K562 (cell line): ENCODE data around the gene ZNF493. TPM values are rescaled to one million over a fixed set of nuclear protein-coding genes. Genes with fewer than 3 reads are reported as not detected.

Source experiments
- ATAC-seq: fragments of 200-7000 bp; cut with Tn5 transposase; 3 replicates; pipeline ENCODE4 v1.9.1; 2020; ENCODE audit warnings: moderate library complexity
- BruUV-seq: library from RNA; stranded (reverse); fragments of 400-500 nt; replicated peaks from 2 replicates; lab custom pipeline; 2021; lab: Mats Ljungman, UMichigan
- CTCF ChIA-PET: fragments of 300-600 bp; formaldehyde crosslinking; extraction: SDS; loops from one replicate; lab custom pipeline; 2021; ENCODE audit warnings: low intra/inter-chr PET ratio; lab: Yijun Ruan, JAX
- POLR2A ChIA-PET: fragments of 300-600, 350-650 bp; sonication (Branson Sonifier 250); formaldehyde crosslinking; extraction: SDS; loops from one replicate; lab custom pipeline; 2021; ENCODE audit warnings: antibody characterized with exemption, inconsistent platforms; lab: Yijun Ruan, JAX
- DNase-seq, 4 experiments: peaks; one replicate each; pipeline versions ENCODE4 v3.0.0 to v3.0.0-alpha.2; 2011 to 2018; ENCODE audit warnings: low spot score in 3 of 4, mixed read lengths in 3 of 4; ENCODE audit errors: extremely low read depth in 1 of 4
- FAIRE-seq: peaks from 2 replicates; lab custom pipeline; 2011; peaks lifted over from hg19 to GRCh38; lab: Jason Lieb, UNC
- H2AFZ ChIP-seq: 2 replicates; pipeline ENCODE4 v1.6.0; 2011; ENCODE audit warnings: low read depth, low read length, control low read depth, inconsistent platforms
- H3K27ac ChIP-seq: fragments of 200-600 bp; 3 replicates; pipeline ENCODE4 v1.8.0; 2011; ENCODE audit warnings: low read depth, mild to moderate bottlenecking, control low read depth, inconsistent platforms, low read length, moderate library complexity, mixed read lengths; ENCODE audit errors: extremely low read depth
- H3K27me3 ChIP-seq, 2 experiments: fragments of 300-600 bp in 1 of 2; 2 replicates in 1 of 2; 3 replicates in 1 of 2; pipeline versions ENCODE4 v1.6.0 to v1.8.0; 2011; ENCODE audit warnings: inconsistent platforms in 2 of 2, low read length in 2 of 2, mild to moderate bottlenecking in 1 of 2, mixed read lengths in 1 of 2, moderate library complexity in 1 of 2; ENCODE audit not compliant: control insufficient read depth in 2 of 2, insufficient read depth in 2 of 2
- H3K36me3 ChIP-seq: fragments of 300-600 bp; 3 replicates; pipeline ENCODE4 v1.8.0; 2011; ENCODE audit warnings: mild to moderate bottlenecking, low read length, inconsistent platforms; ENCODE audit not compliant: control insufficient read depth, insufficient read depth
- H3K4me1 ChIP-seq, 2 experiments: fragments of 200-600 bp in 1 of 2; replicated peaks in 1 of 2; 2 replicates in 1 of 2; 3 replicates in 1 of 2; pipeline versions ENCODE4 v1.5.1 to v1.8.0; 2011; ENCODE audit warnings: inconsistent platforms in 2 of 2, low read length in 2 of 2, mild to moderate bottlenecking in 1 of 2, mixed read lengths in 1 of 2, moderate library complexity in 1 of 2; ENCODE audit not compliant: control insufficient read depth in 2 of 2, insufficient read depth in 2 of 2
- H3K4me2 ChIP-seq: 2 replicates; pipeline ENCODE4 v1.6.1; 2011; ENCODE audit warnings: low read length, control low read depth, inconsistent platforms, mixed read lengths; ENCODE audit not compliant: insufficient read depth
- H3K4me3 ChIP-seq: fragments of 200-600 bp; sonication (generic), shearing (Covaris generic); 2 replicates; pipeline ENCODE4 v1.5.1; 2016; ENCODE audit warnings: control low read depth, inconsistent platforms
- H3K79me2 ChIP-seq: fragments of 200-600 bp; 3 replicates; pipeline ENCODE4 v1.8.0; 2011; ENCODE audit warnings: low read length, inconsistent platforms; ENCODE audit not compliant: control insufficient read depth, insufficient read depth
- H3K9ac ChIP-seq, 2 experiments: 2 replicates each; pipeline versions ENCODE4 v1.6.0 to v1.6.1; 2011; ENCODE audit warnings: low read depth in 2 of 2, low read length in 2 of 2, control low read depth in 1 of 2, inconsistent platforms in 1 of 2, mild to moderate bottlenecking in 1 of 2, mixed read lengths in 1 of 2; ENCODE audit not compliant: insufficient read depth in 1 of 2
- H3K9me1 ChIP-seq: one replicate; pipeline ENCODE4 v1.6.0; 2011; ENCODE audit warnings: inconsistent platforms, mild to moderate bottlenecking, low read length, moderate library complexity; ENCODE audit not compliant: control insufficient read depth, insufficient read depth
- H3K9me3 ChIP-seq: replicated peaks from 2 replicates; pipeline ENCODE4 v1.5.1; 2011; ENCODE audit warnings: low read depth, low read length, inconsistent platforms; ENCODE audit not compliant: control insufficient read depth, insufficient read depth
- H4K20me1 ChIP-seq: replicated peaks from 2 replicates; pipeline ENCODE4 v1.6.1; 2011; ENCODE audit warnings: low read length, inconsistent platforms, mixed read lengths; ENCODE audit not compliant: control insufficient read depth, insufficient read depth
- HLTF ChIP-seq: fragments of 450-650 bp; IDR thresholded peaks from 2 replicates; pipeline ENCODE4 v1.6.1; 2016
- MAFF ChIP-seq: IDR thresholded peaks from 2 replicates; pipeline ENCODE4 v1.6.1; 2012; ENCODE audit warnings: low read length, improper control_type of control experiment
- MAFK ChIP-seq: IDR thresholded peaks from 2 replicates; pipeline ENCODE4 v1.6.1; 2011; ENCODE audit warnings: low read length, improper control_type of control experiment
- MEIS2 ChIP-seq: fragments of 450-650 bp; IDR thresholded peaks from 2 replicates; pipeline ENCODE4 v1.6.1; 2014; ENCODE audit warnings: mild to moderate bottlenecking; ENCODE audit not compliant: partially characterized antibody
- NFE2 ChIP-seq: IDR thresholded peaks from 2 replicates; pipeline ENCODE4 v1.6.1; 2014; ENCODE audit warnings: antibody characterized with exemption, low read depth
- PBX2 ChIP-seq, 2 experiments: IDR thresholded peaks in 1 of 2; conservative IDR thresholded peaks in 1 of 2; 2 replicates each; pipeline ENCODE4 v1.6.1; 2016; ENCODE audit warnings: low read depth in 2 of 2, mild to moderate bottlenecking in 1 of 2, missing compliant biosample characterization in 1 of 2, missing genetic modification characterization in 1 of 2, moderate library complexity in 1 of 2
- RHOXF2B ChIP-seq: fragments of 250-450 bp; sonication (Bioruptor Pico); conservative IDR thresholded peaks from 2 replicates; pipeline ENCODE4 v1.5.1; 2021
- STAG1 ChIP-seq: sonication (generic); formaldehyde crosslinking; IDR thresholded peaks from 2 replicates; pipeline ENCODE4 v1.5.0; 2020; ENCODE audit warnings: missing genetic modification reagents, borderline replicate concordance
- VEZF1 ChIP-seq: fragments of 200-800 bp; sonication (Bioruptor generic); IDR thresholded peaks from 2 replicates; pipeline ENCODE4 v1.6.1; 2017; ENCODE audit warnings: missing genetic modification characterization, missing compliant biosample characterization
- XRCC3 ChIP-seq: fragments of 450-650 bp; IDR thresholded peaks from 2 replicates; pipeline ENCODE4 v1.6.1; 2017; ENCODE audit warnings: mild to moderate bottlenecking, moderate library complexity
- ZNF316 ChIP-seq: fragments of 450-650 bp; IDR thresholded peaks from 2 replicates; pipeline ENCODE4 v1.6.1; 2016
- ZNF324 ChIP-seq: fragments of 250-450 bp; sonication (Bioruptor Pico); IDR thresholded peaks from 2 replicates; pipeline ENCODE4 v1.4.0; 2020; ENCODE audit warnings: mild to moderate bottlenecking
- WGBS: fragments of 100-300 bp; shearing (Covaris generic); methylation state at CpG from one replicate; pipeline ENCODE4 v1.1.6; 2016; ENCODE audit warnings: low coverage, mixed read lengths; ENCODE audit not compliant: insufficient coverage; ENCODE audit errors: missing lambda C conversion rate; 5-methylcytosine and 5-hydroxymethylcytosine counted together
- in situ Hi-C: fragments of 300-500 bp; cut with MboI; formaldehyde crosslinking; loops from 4 replicates; pipeline ENCODE4 v1.15.0; 2018; ENCODE audit warnings: inconsistent platforms, mixed read lengths
- intact Hi-C: fragments of 100-400 bp; cut with micrococcal nuclease; formaldehyde crosslinking; loops from 2 replicates; pipeline ENCODE4 v1.14.2; 2022
- polyA plus RNA-seq, 8 experiments: library from polyadenylated mRNA; depleted of rRNA in 4 of 8; stranded (reverse) in 5 of 8; unstranded in 3 of 8; fragments of >200 nt; fragmentation: Nextera tagmentation in 2 of 8; fragmentation: Illumina TruSeq in 1 of 8; extraction: Ambion mirVana in 2 of 8; extraction: Trizol in 1 of 8; gene quantifications; 2 replicates each; pipeline versions ENCODE4 v1.2.1 to v1.2.3, GENCODE V29; 2011 to 2014; ENCODE audit warnings: inconsistent platforms in 1 of 8, missing spikeins in 1 of 8
- total RNA-seq, 7 experiments: library from RNA; depleted of rRNA in 6 of 7; stranded (reverse); fragments of >200 nt in 6 of 7; fragmentation: Illumina TruSeq in 2 of 7; extraction: Trizol in 2 of 7; gene quantifications; 2 replicates each; pipeline versions ENCODE4 v1.2.1 to v1.2.3, GENCODE V29; 2011 to 2021; ENCODE audit warnings: low replicate concordance in 1 of 7
- TF ChIP-seq, protein P1 (sequence below): sonication (generic); formaldehyde crosslinking; IDR thresholded peaks from 2 replicates; pipeline ENCODE4 v1.8.1; 2023; ENCODE audit warnings: mild to moderate bottlenecking, missing genetic modification reagents
- TF ChIP-seq, protein P2 (sequence below): fragments of 450-650 bp; IDR thresholded peaks from 2 replicates; pipeline ENCODE4 v1.6.1; 2016; ENCODE audit warnings: antibody characterized with exemption

The ZNF493 gene
- total and polyA plus RNA-seq, 9 of the 15 experiments (the other 6 are each of a cell fraction or from before 2014, with no cell fraction given) = 5.0 to 18.6 (median 12.2) TPM

DNA sequence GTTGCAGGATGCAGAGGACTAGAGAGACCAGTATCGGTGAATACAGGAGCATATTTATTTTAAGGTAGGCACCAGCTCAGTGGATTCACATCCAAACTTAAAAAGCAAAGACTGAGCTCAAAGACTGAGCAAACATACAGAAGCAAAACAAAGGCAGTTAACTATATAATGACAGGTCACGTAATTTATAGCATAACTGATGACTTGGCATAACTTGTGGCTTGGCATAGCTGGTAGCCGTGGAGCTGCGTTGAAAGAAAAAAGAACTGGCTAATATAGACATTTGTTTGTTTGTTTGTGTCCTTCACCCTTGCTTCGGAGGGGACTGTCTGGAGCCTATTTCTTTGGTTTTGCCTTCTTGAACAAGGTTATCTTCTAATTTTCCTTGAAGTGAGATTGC lies 33.7 kb downstream of the ZNF493 start:
- H3K9me3 ChIP-seq = peaks cover 3% of the 10 kb centered on the region; the same call in 1 of the 2 replicates
- ChIA-PET CTCF (no interaction called here), POLR2A (interaction anchor here (0.7 kb wide), 1 partner anchor 75 kb away, joined by 3 read pairs; the partner anchor contains the start of gene ZNF429)
- BruUV-seq = no TSS peak
- no peaks in the 10 kb centered on the region for H3K79me2 ChIP-seq
- no peaks in the 10 kb centered on the region for H4K20me1 ChIP-seq
- no peaks in the 10 kb centered on the region for H3K36me3 ChIP-seq
- no peaks in the 10 kb centered on the region for H3K9me1 ChIP-seq
- DNase-seq (no peak), ATAC-seq (no peak), FAIRE-seq (no peak)
- WGBS = 41% methylated on average over 5 of the region's 5 CpGs
- H3K9ac ChIP-seq = no peak overlapping the region
- no peak overlapping the region for H3K4me3 ChIP-seq
- no peaks in the 10 kb centered on the region for H3K4me1 ChIP-seq
- intact Hi-C loops = no loop called here
- no peak overlapping the region for H3K27ac ChIP-seq
- in situ Hi-C loops = no loop called here
- H3K27me3 ChIP-seq = no peaks in the 10 kb centered on the region
- no peak overlapping the region for H3K4me2 ChIP-seq
- H2AFZ ChIP-seq = no peak overlapping the region
- TF ChIP-seq ZNF324 (CRISPR knock-in tag) (no peak), HLTF (no peak), NFE2 (0 out of 2 replicates have a peak, but pooled peaks have one; percentile 33), STAG1 (CRISPR knock-in tag) (no peak), XRCC3 (no peak), ZNF316 (peak; percentile 81), MAFF (peak; percentile 75), MEIS2 (peak; percentile 83), MAFK (peak; percentile 72; the same call in 1 of the 2 replicates), RHOXF2B (CRISPR knock-in tag) (no peak), VEZF1 (no peak), PBX2 (CRISPR knock-in tag; IDR thresholded peaks at IDR 0.05; ENCODE audit: low read depth) (no peak), PBX2 (tag; conservative IDR thresholded peaks at IDR 0.05; ENCODE audit: low read depth) (0 out of 2 replicates have a peak, but pooled peaks have one; percentile 29)
- TF ChIP-seq, protein P1, sequence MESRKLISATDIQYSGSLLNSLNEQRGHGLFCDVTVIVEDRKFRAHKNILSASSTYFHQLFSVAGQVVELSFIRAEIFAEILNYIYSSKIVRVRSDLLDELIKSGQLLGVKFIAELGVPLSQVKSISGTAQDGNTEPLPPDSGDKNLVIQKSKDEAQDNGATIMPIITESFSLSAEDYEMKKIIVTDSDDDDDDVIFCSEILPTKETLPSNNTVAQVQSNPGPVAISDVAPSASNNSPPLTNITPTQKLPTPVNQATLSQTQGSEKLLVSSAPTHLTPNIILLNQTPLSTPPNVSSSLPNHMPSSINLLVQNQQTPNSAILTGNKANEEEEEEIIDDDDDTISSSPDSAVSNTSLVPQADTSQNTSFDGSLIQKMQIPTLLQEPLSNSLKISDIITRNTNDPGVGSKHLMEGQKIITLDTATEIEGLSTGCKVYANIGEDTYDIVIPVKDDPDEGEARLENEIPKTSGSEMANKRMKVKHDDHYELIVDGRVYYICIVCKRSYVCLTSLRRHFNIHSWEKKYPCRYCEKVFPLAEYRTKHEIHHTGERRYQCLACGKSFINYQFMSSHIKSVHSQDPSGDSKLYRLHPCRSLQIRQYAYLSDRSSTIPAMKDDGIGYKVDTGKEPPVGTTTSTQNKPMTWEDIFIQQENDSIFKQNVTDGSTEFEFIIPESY = no peak
- TF ChIP-seq, protein P2, sequence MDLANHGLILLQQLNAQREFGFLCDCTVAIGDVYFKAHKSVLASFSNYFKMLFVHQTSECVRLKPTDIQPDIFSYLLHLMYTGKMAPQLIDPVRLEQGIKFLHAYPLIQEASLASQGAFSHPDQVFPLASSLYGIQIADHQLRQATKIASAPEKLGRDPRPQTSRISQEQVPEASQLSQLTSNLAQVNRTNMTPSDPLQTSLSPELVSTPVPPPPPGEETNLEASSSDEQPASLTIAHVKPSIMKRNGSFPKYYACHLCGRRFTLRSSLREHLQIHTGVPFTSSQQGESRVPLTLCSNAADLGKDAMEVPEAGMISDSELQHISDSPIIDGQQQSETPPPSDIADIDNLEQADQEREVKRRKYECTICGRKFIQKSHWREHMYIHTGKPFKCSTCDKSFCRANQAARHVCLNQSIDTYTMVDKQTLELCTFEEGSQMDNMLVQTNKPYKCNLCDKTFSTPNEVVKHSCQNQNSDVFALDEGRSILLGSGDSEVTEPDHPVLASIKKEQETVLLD = no peak
